GM18951 (cell line): Measurements from ENCODE around the gene TACC2.

Experiments
- POLR2A ChIP-seq: IDR thresholded peaks from 4 replicates; pipeline ENCODE4 v1.6.1; 2011; ENCODE audit warnings: mild to moderate bottlenecking; ENCODE audit not compliant: insufficient read length, insufficient read depth; ENCODE audit errors: extremely low read depth
- in situ Hi-C: fragments of 300-500 bp; cut with MboI; formaldehyde crosslinking; loops from one replicate; pipeline ENCODE4 v1.12.0; 2022; ENCODE audit warnings: low sequenced_read_pairs, mixed read lengths, inconsistent platforms; ENCODE audit not compliant: unreplicated experiment

The TACC2 gene

GRCh38 chr10:122277526-122278136 is 288.7 kb downstream of the TACC2 start:
- no peak for TF ChIP-seq POLR2A
- in situ Hi-C loops = no loop called here

DNA sequence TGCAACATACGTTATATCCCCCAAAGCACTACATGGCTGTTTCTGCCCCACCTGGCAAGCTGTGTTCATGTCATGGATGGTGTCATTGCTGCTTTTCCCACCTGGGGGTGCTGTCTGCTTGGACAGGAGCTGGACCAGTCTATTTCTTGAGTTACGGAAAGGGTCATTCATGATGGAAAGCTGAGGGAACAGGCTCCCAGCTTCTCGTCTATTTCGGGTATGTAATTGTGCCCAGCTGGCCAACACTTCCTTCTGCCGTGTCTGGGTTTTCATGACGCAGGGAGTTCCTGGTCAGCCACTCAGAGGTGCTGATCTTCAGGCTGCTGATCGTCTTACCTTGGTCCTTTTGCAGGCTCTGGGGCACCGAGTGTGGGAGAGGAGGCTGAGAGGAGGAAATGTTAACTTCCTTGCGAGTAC is 290.8 kb downstream of the TACC2 start:
- TF ChIP-seq POLR2A = no peak
- in situ Hi-C loops = no loop called here

DNA sequence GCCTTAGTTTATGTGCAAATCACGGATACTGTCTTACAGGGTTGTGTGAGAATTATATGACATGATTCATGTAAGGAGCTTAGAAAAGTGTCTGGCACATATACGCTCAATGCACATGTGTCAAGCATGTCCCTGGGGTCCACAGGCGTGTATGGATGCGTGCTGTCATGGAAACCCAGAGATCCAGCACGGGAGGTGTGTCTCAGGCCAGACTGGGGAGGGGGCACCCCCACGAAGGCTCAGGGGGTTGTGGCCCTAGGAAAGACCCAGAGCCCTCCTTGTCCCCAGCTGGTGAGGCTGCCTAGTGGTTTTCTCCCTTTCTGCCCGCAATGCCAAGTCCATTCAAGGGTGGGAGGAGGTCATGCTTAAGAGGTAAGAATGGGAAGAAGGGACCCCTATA is 291.2 kb downstream of the TACC2 start:
- TF ChIP-seq POLR2A = no peak
- in situ Hi-C loops = no loop called here

GRCh38 chr10:122281018-122281626 is 292.2 kb downstream of the TACC2 start:
- in situ Hi-C loops = no loop called here
- no peak for TF ChIP-seq POLR2A

- no peak for TF ChIP-seq POLR2A
- in situ Hi-C loops = no loop called here
Observed at GRCh38 chr10:122281751-122282150, 292.8 kb downstream of the TACC2 start.

DNA sequence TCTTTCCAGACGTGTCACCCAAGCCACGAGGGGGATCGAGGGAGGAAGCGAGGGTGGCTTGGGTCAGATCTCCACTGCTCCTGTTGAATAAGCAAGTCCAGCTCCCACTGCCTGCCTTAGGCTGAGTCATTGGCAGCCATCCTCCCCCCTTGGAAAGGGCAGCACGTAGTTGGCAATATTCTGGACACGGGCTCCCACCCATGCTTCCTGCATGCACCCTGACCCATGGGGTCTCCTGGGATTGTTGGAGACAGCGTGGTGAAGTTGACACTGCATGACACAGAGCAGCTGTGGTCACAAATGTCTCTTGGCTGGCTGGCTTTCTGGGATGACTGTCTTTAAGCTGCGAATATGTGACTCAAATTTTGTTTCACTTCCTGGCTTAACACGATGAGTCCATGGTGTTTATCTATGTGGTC is 293.3 kb downstream of the TACC2 start:
- no peak for TF ChIP-seq POLR2A
- in situ Hi-C loops = no loop called here

DNA sequence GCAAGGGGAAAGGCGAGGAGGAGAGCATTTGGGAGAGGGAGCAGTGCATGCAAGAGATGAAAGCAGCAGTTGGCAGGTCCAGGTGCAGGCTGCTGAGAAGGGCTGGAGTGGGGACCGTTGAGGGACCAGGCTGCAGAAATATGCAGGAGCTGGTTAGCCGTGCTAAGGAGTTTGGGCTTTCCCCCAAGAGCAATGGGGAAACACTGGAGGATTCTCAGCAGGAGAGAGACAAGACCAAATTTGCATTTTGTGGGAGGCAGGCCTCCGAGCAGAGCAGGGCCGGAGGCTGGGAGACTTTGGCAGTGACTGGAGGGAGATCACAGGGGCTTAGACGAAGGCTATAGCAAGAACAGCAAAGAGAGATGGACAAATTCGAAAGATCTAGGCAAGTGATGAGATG is 293.9 kb downstream of the TACC2 start:
- in situ Hi-C loops = no loop called here
- TF ChIP-seq POLR2A = no peak

DNA sequence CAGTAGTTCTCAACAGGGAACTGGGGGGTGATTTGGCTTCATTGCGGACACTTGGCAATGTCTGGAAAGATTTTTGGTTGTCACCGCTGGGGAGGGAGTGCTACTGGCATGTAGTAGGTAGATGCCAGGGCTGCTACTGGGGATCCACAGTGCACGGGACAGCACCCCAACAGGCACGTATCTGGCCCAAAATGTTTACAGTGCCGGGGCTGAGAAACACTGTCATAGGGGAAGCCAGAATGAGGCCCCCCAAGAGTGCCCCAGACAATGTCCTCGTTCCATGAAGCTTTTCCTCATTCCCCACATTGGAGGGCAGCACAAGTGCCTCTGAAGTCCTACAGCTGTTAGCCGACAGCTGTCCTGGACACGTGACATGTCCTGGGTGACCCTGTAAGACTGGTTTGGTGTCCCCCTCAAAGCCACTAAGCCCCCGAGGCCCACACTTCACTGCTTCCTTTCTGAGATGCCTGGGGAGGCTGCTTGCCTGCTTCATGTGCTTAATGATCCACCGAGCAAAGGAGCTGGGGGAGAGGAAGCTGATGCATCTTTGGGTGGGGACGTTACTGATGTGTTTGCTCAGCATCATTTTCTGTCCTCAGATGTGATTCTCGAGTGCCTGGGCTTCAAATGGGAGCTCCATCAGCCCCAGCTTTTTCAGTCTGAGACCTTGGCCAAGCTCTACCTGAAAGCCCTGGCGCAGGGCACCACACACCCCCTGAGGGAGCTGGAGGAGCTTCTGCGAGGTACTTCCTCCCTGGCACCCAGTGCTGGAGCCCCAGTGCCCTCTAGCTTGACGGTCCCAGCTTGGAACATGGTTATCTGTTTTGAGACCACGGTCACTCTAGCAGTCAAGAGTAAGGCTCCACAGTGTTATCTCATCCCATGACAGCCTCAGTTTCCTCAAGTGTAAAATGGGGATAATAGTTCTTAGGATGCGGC is 296.8 kb downstream of the TACC2 start:
- TF ChIP-seq POLR2A = no peak
- in situ Hi-C loops = no loop called here

DNA sequence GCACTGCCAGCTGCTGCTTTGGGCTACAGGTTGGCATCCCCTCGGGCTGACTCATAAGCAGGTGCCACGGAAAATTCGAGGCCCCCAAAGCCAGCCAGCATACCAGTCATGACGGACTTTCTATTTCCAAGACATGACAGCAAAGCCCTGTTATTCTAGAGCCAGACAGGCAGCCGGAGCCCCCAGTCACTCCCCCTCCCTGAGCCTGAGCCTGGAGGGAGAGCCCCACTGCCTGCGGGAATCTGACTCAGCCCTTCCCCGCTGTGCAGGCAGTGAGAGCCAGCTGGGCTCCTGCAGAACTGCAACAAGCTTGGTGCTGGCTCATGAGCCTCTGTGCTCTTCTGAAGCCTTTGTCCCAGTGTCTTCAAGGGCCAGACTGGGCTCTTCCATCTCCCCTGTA is 297.9 kb downstream of the TACC2 start:
- no peak for TF ChIP-seq POLR2A
- in situ Hi-C loops = no loop called here

DNA sequence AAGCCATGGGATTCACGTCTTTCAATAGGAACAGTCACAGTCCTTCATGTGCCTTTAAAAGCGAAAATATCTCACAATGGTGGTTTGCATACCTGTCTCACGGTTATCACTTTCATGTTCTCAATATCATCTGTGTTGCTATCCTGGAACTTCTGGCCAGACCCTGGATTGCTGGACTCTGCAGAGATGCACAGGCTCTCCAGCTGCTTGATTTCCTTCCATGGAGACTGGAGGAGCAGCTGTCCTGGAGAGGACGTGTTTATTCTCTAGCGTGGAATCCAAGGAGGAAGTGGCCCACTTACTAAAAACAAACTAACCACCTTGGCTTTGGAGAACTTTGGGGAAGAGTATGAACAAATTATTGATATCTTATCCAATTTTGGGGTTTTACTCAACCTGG is 298.6 kb downstream of the TACC2 start:
- TF ChIP-seq POLR2A = no peak
- in situ Hi-C loops = no loop called here

GRCh38 chr10:122288262-122288661 is 299.3 kb downstream of the TACC2 start:
- TF ChIP-seq POLR2A = no peak
- in situ Hi-C loops = no loop called here

GRCh38 chr10:122288917-122289316 is 300.0 kb downstream of the TACC2 start:
- TF ChIP-seq POLR2A = no peak
- in situ Hi-C loops = no loop called here

- no peak for TF ChIP-seq POLR2A
- in situ Hi-C loops = no loop called here
Observed at GRCh38 chr10:122290334-122290733, 301.4 kb downstream of the TACC2 start.
